HEK293T (cell line): ENCODE data around the gene ACOXL.

Experiments used
- CTCF ChIA-PET: fragments of 350-600 bp; formaldehyde crosslinking; extraction: SDS; loops from one replicate; lab custom pipeline; 2021; ENCODE audit warnings: antibody characterized with exemption, inconsistent platforms; lab: Yijun Ruan, JAX
- POLR2A ChIA-PET: fragments of 350-600 bp; formaldehyde crosslinking; extraction: SDS; loops from one replicate; lab custom pipeline; 2020; ENCODE audit warnings: antibody characterized with exemption, inconsistent platforms; lab: Yijun Ruan, JAX
- DNase-seq: peaks from one replicate; pipeline ENCODE4 v3.0.0; 2012; ENCODE audit warnings: mixed read lengths; ENCODE audit errors: extremely low spot score
- ARNT ChIP-seq: fragments of 450-650 bp; IDR thresholded peaks from 2 replicates; pipeline ENCODE4 v1.6.1; 2017; ENCODE audit warnings: mild to moderate bottlenecking
- BHLHE40 ChIP-seq: fragments of 450-650 bp; IDR thresholded peaks from 2 replicates; pipeline ENCODE4 v1.6.1; 2016; ENCODE audit warnings: mild to moderate bottlenecking, moderate library complexity, borderline replicate concordance
- CTBP1 ChIP-seq: fragments of 450-650 bp; IDR thresholded peaks from 2 replicates; pipeline ENCODE4 v1.6.1; 2016; ENCODE audit warnings: borderline replicate concordance
- ELF4 ChIP-seq: fragments of 450-650 bp; IDR thresholded peaks from 2 replicates; pipeline ENCODE4 v1.6.1; 2017; ENCODE audit warnings: antibody characterized with exemption
- FOXA1 ChIP-seq: fragments of 450-650 bp; IDR thresholded peaks from 2 replicates; pipeline ENCODE4 v1.6.1; 2016; ENCODE audit warnings: mild to moderate bottlenecking
- FOXK2 ChIP-seq: fragments of 450-650 bp; IDR thresholded peaks from 2 replicates; pipeline ENCODE4 v1.6.1; 2016; ENCODE audit warnings: mild to moderate bottlenecking
- FOXM1 ChIP-seq: fragments of 450-650 bp; IDR thresholded peaks from 2 replicates; pipeline ENCODE4 v1.6.1; 2017; ENCODE audit warnings: mild to moderate bottlenecking, borderline replicate concordance
- HDGF ChIP-seq: fragments of 450-650 bp; IDR thresholded peaks from 2 replicates; pipeline ENCODE4 v1.6.1; 2017; ENCODE audit warnings: antibody characterized with exemption, borderline replicate concordance
- L3MBTL2 ChIP-seq: fragments of 450-650 bp; conservative IDR thresholded peaks from 2 replicates; pipeline ENCODE4 v1.6.1; 2016; ENCODE audit warnings: mild to moderate bottlenecking
- LEF1 ChIP-seq: fragments of 450-650 bp; IDR thresholded peaks from 2 replicates; pipeline ENCODE4 v1.6.1; 2017; ENCODE audit warnings: mild to moderate bottlenecking, borderline replicate concordance
- NFRKB ChIP-seq: fragments of 450-650 bp; IDR thresholded peaks from 2 replicates; pipeline ENCODE4 v1.6.1; 2016; ENCODE audit warnings: mild to moderate bottlenecking, moderate library complexity
- PKNOX1 ChIP-seq: fragments of 450-650 bp; IDR thresholded peaks from 2 replicates; pipeline ENCODE4 v1.6.1; 2016
- SP1 ChIP-seq: fragments of 450-650 bp; IDR thresholded peaks from 2 replicates; pipeline ENCODE4 v1.6.1; 2017
- SUZ12 ChIP-seq: fragments of 450-650 bp; IDR thresholded peaks from 2 replicates; pipeline ENCODE4 v1.6.1; 2016; ENCODE audit warnings: mild to moderate bottlenecking
- TARDBP ChIP-seq: fragments of 450-650 bp; IDR thresholded peaks from 2 replicates; pipeline ENCODE4 v1.6.1; 2016
- ZNF384 ChIP-seq: fragments of 450-650 bp; IDR thresholded peaks from 2 replicates; pipeline ENCODE4 v1.6.1; 2016

ACOXL gene

GRCh38 chr2:110900191-110900590 lies 167.8 kb downstream of the ACOXL start:
- no peak for DNase-seq
- no peak for TF ChIP-seq FOXM1
- TF ChIP-seq CTBP1 = no peak
- no peak for TF ChIP-seq HDGF
- no peak for TF ChIP-seq SUZ12
- TF ChIP-seq L3MBTL2 = no peak
- no peak for TF ChIP-seq FOXK2
- TF ChIP-seq ARNT = no peak
- no peak for TF ChIP-seq TARDBP
- TF ChIP-seq SP1 = no peak
- no peak for TF ChIP-seq PKNOX1
- no peak for TF ChIP-seq ELF4
- TF ChIP-seq FOXA1 = no peak
- no peak for TF ChIP-seq LEF1
- no peak for TF ChIP-seq NFRKB
- no peak for TF ChIP-seq BHLHE40
- TF ChIP-seq ZNF384 = no peak
- ChIA-PET CTCF (no interaction called here), POLR2A (no interaction called here)

GRCh38 chr2:110903548-110903947 lies 171.2 kb downstream of the ACOXL start:
- POLR2A ChIA-PET = no interaction called here
- no peak for DNase-seq
- CTCF ChIA-PET = no interaction called here
- TF ChIP-seq ARNT (no peak), ELF4 (no peak), TARDBP (no peak), BHLHE40 (no peak), SUZ12 (no peak), ZNF384 (no peak), SP1 (no peak), PKNOX1 (no peak), L3MBTL2 (no peak), FOXM1 (no peak), FOXA1 (no peak), FOXK2 (no peak), HDGF (no peak), CTBP1 (no peak), NFRKB (no peak), LEF1 (no peak)

- no peak for DNase-seq
- CTCF ChIA-PET = no interaction called here
- no peak for TF ChIP-seq FOXM1
- TF ChIP-seq HDGF = no peak
- TF ChIP-seq LEF1 = no peak
- no peak for TF ChIP-seq TARDBP
- TF ChIP-seq SP1 = no peak
- no peak for TF ChIP-seq ARNT
- TF ChIP-seq SUZ12 = no peak
- POLR2A ChIA-PET = no interaction called here
Measured at GRCh38 chr2:110904116-110904778, 171.9 kb downstream of the ACOXL start.

GRCh38 chr2:110904779-110905148 lies 172.4 kb downstream of the ACOXL start:
- POLR2A ChIA-PET = no interaction called here
- DNase-seq = no peak
- CTCF ChIA-PET = no interaction called here
- TF ChIP-seq FOXA1 (no peak), LEF1 (no peak), TARDBP (no peak), SP1 (no peak), FOXM1 (no peak), HDGF (no peak), ZNF384 (no peak), BHLHE40 (no peak), NFRKB (no peak)

- CTCF ChIA-PET = no interaction called here
- TF ChIP-seq FOXM1 (no peak), CTBP1 (no peak), BHLHE40 (no peak), ZNF384 (no peak), TARDBP (no peak), NFRKB (no peak)
- POLR2A ChIA-PET = no interaction called here
Measured at GRCh38 chr2:110905217-110905616, 172.8 kb downstream of the ACOXL start.

GRCh38 chr2:110906613-110907298 lies 174.4 kb downstream of the ACOXL start:
- CTCF ChIA-PET = no interaction called here
- DNase-seq = no peak
- TF ChIP-seq ELF4 (no peak), ARNT (no peak), SP1 (no peak), NFRKB (no peak), ZNF384 (no peak), LEF1 (no peak), FOXK2 (no peak), HDGF (no peak), SUZ12 (no peak), FOXM1 (no peak)
- POLR2A ChIA-PET = no interaction called here

More at GRCh38 chr2:110905217-110905616, 172.8 kb downstream of the ACOXL start:
- no peak for DNase-seq

GRCh38 chr2:110909501-110909900 lies 177.1 kb downstream of the ACOXL start:
- TF ChIP-seq FOXA1 = no peak
- no peak for TF ChIP-seq ZNF384
- TF ChIP-seq LEF1 = no peak
- no peak for TF ChIP-seq SP1
- no peak for TF ChIP-seq HDGF
- POLR2A ChIA-PET = no interaction called here

More at GRCh38 chr2:110909501-110909900, 177.1 kb downstream of the ACOXL start:
- no peak for DNase-seq
- CTCF ChIA-PET = no interaction called here
